Osteocyte (in vitro differentiated cells): ENCODE results near the gene ANKEF1. TPM values are rescaled to one million over a fixed set of nuclear protein-coding genes. Genes with fewer than 3 reads are reported as not detected.
A peak's percentile ranks its signal among the peaks of the same experiment; 100 is the strongest.

Experiments
- DNase-seq: peaks from one replicate; pipeline ENCODE4 v3.0.0; 2021; ENCODE audit warnings: mixed read lengths; ENCODE audit not compliant: unreplicated experiment; ENCODE audit errors: extremely low spot score
- H3K27ac Mint-ChIP-seq: one replicate; pipeline ENCODE4 v1.8.0; 2021; ENCODE audit warnings: mild to moderate bottlenecking, mixed read lengths; ENCODE audit not compliant: unreplicated experiment
- H3K27me3 Mint-ChIP-seq: one replicate; pipeline ENCODE4 v1.8.0; 2021; ENCODE audit warnings: mixed read lengths; ENCODE audit not compliant: unreplicated experiment
- H3K36me3 Mint-ChIP-seq: one replicate; pipeline ENCODE4 v1.8.0; 2021; ENCODE audit warnings: mixed read lengths; ENCODE audit not compliant: unreplicated experiment
- H3K4me1 Mint-ChIP-seq: one replicate; pipeline ENCODE4 v1.8.0; 2021; ENCODE audit warnings: mixed read lengths; ENCODE audit not compliant: unreplicated experiment
- H3K4me3 Mint-ChIP-seq: one replicate; pipeline ENCODE4 v1.8.0; 2021; ENCODE audit warnings: mild to moderate bottlenecking, moderate library complexity, mixed read lengths; ENCODE audit not compliant: unreplicated experiment
- H3K9me3 Mint-ChIP-seq: one replicate; pipeline ENCODE4 v1.8.0; 2021; ENCODE audit warnings: mixed read lengths; ENCODE audit not compliant: unreplicated experiment
- CTCF ChIP-seq: fragments of 200-600 bp; sonication (generic); IDR thresholded peaks from 2 replicates; pipeline ENCODE4 v1.5.0; 2021; ENCODE audit warnings: antibody characterized with exemption, mild to moderate bottlenecking, moderate library complexity
- total RNA-seq: library from RNA; stranded (reverse); gene quantifications from 2 replicates; pipeline ENCODE4 v1.2.1, GENCODE V29; 2021

Gene ANKEF1
- total RNA-seq, 1 donor from 2014 or later, result 0.30 TPM

- H3K27ac Mint-ChIP-seq, result no peak overlapping the region
- no peaks in the 10 kb centered on the region for H3K9me3 Mint-ChIP-seq
- no peaks in the 10 kb centered on the region for H3K36me3 Mint-ChIP-seq
- TF ChIP-seq CTCF, result no peak
- H3K4me3 Mint-ChIP-seq, result no peak overlapping the region
- DNase-seq, result no peak
- H3K27me3 Mint-ChIP-seq, result no peaks in the 10 kb centered on the region
- H3K4me1 Mint-ChIP-seq, result peaks cover 2% of the 10 kb centered on the region
These were observed 45.8 kb downstream of the ANKEF1 start for GRCh38 chr20:10080574-10080973.

GRCh38 chr20:10089871-10090587 is 55.2 kb downstream of the ANKEF1 start:
- H3K27ac Mint-ChIP-seq, result no peak overlapping the region
- no peaks in the 10 kb centered on the region for H3K9me3 Mint-ChIP-seq
- H3K36me3 Mint-ChIP-seq, result no peaks in the 10 kb centered on the region
- no peak for TF ChIP-seq CTCF
- no peak for DNase-seq
- peaks cover 2% of the 10 kb centered on the region for H3K4me1 Mint-ChIP-seq
- no peak overlapping the region for H3K4me3 Mint-ChIP-seq
- H3K27me3 Mint-ChIP-seq, result peaks cover 3% of the 10 kb centered on the region

- H3K4me1 Mint-ChIP-seq, result peaks cover 2% of the 10 kb centered on the region
These were observed 55.9 kb downstream of the ANKEF1 start for GRCh38 chr20:10090588-10091166.

GRCh38 chr20:10093087-10093591 is 58.4 kb downstream of the ANKEF1 start:
- Mint-ChIP-seq H3K4me1 (peaks cover 2% of the 10 kb centered on the region), H3K9me3 (peaks cover 6% of the 10 kb centered on the region), H3K36me3 (no peaks in the 10 kb centered on the region), H3K4me3 (no peak overlapping the region), H3K27ac (no peak overlapping the region), H3K27me3 (no peaks in the 10 kb centered on the region)
- no peak for DNase-seq
- TF ChIP-seq CTCF, result no peak

More at GRCh38 chr20:10090588-10091166, 55.9 kb downstream of the ANKEF1 start:
- Mint-ChIP-seq H3K9me3 (no peaks in the 10 kb centered on the region), H3K36me3 (no peaks in the 10 kb centered on the region), H3K4me3 (no peak overlapping the region), H3K27ac (no peak overlapping the region), H3K27me3 (peaks cover 3% of the 10 kb centered on the region)
- peak; percentile 83 for TF ChIP-seq CTCF
- DNase-seq, result no peak

GRCh38 chr20:10094566-10095173 is 59.9 kb downstream of the ANKEF1 start:
- DNase-seq, result no peak
- Mint-ChIP-seq H3K36me3 (no peaks in the 10 kb centered on the region), H3K4me1 (peaks cover 2% of the 10 kb centered on the region), H3K27me3 (no peaks in the 10 kb centered on the region), H3K9me3 (peaks cover 6% of the 10 kb centered on the region), H3K27ac (no peak overlapping the region), H3K4me3 (no peak overlapping the region)
- peak; percentile 44 for TF ChIP-seq CTCF
